ENCODE results near the gene CDS2. TPM values are rescaled to one million over a fixed set of nuclear protein-coding genes. Genes with fewer than 3 reads are reported as not detected.

Gene CDS2
- total RNA-seq, 1 donor from 2014 or later, result 23.4 TPM

DNA sequence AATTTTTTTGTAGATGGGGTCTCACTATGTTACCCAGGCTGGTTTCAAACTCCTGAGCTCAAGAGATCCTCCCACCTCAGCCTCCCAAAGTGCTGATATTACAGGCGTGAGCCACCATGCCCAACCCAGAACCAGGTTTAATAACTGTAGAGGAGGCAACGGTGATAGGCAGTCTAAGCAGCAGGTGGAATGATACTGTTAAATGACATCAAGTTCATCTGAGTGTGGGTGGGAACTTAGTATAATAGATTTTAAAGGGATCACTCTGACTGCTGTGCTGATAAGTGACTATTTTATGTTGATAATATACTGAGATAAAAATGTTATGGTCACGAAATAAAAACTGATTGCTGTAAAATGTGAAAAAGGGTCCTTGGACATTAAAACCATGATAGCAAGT lies 38.1 kb upstream of the CDS2 start:
- no peak for TF ChIP-seq CTCF (IDR thresholded peaks at IDR 0.05; ENCODE audit: insufficient read depth, low read length, severe bottlenecking)
- DNase-seq (ENCODE audit: low read depth) (no peak), FAIRE-seq (no peak)
- no peaks in the 10 kb centered on the region for H3K36me3 ChIP-seq (ENCODE audit: control insufficient read depth, insufficient read depth, low read length)
- H3K4me3 ChIP-seq (ENCODE audit: low read depth, low read length), result no peak overlapping the region
- H3K27me3 ChIP-seq (ENCODE audit: control insufficient read depth, insufficient read depth, low read length), result no peaks in the 10 kb centered on the region

DNA sequence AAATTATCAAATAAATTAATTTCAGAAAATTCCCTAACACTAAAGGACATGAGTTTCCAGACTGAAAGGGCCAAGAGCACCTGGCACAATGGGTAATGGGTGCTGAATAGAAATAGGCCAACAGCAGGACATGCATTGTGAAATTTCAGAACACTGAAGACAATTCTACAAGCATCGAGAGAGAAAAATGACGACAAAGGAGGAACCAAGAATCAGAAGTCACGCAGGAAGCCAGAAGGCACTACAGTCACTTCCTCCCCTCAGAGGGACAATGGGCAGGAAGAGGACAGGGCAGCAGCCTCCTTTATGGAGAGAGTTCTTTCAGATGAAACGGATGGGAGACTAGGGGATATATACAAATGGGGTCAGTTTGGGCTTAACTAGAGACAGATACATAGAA lies 36.6 kb upstream of the CDS2 start:
- TF ChIP-seq CTCF (IDR thresholded peaks at IDR 0.05; ENCODE audit: insufficient read depth, low read length, severe bottlenecking), result no peak
- DNase-seq (ENCODE audit: low read depth) (no peak), FAIRE-seq (no peak)
- Histone ChIP-seq H3K36me3 (ENCODE audit: control insufficient read depth, insufficient read depth, low read length) (no peaks in the 10 kb centered on the region), H3K4me3 (ENCODE audit: low read depth, low read length) (no peak overlapping the region), H3K27me3 (ENCODE audit: control insufficient read depth, insufficient read depth, low read length) (no peaks in the 10 kb centered on the region)

DNA sequence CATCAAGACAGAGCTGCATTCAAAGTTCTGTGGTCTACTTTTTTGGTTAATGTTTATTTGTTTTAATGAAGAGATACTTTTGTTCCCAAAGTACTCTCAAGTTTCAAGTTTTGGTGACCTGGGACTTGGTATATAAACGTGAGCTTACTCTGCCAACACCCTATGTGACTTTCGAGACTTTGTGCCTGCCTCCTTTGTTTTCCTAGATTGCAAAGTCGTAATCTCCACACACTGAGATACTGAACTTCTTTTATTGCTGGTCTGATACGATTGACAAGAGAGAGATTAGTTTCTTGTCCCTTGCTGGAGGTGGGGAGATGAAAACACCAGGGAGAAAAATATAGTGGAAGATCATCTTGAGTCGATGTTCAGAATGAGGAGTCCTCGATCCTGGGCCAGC lies 34.9 kb upstream of the CDS2 start:
- Histone ChIP-seq H3K4me3 (ENCODE audit: low read depth, low read length) (no peak overlapping the region), H3K27me3 (ENCODE audit: control insufficient read depth, insufficient read depth, low read length) (no peaks in the 10 kb centered on the region), H3K36me3 (ENCODE audit: control insufficient read depth, insufficient read depth, low read length) (no peaks in the 10 kb centered on the region)
- DNase-seq (ENCODE audit: low read depth) (no peak), FAIRE-seq (no peak)
- no peak for TF ChIP-seq CTCF (IDR thresholded peaks at IDR 0.05; ENCODE audit: insufficient read depth, low read length, severe bottlenecking)

DNA sequence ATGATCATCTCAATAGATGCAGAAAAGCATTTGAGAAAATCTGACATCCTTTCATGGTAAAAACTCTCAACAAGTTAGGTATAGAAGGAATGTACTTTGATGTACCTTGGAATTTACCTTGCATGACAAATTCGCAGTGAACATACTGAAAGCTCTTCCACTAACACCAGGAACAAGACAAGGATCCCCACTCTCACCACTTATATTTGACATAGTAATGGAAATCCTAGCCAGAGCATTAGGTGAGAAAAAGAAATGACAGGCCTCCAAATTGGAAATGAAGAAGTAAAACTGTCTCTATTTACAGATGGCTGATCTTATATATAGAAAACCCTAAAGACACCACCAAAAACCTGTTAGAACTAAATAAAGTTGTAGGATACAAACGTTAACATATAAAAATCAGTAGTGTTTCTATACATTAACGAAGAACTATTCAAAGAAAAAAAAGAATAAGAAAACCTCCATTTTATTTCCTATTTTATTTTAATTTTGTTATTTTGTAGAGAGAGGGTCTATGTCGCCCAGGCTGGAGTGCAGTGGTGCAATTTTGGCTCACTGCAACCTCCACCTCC lies 34.0 kb upstream of the CDS2 start:
- no peak for FAIRE-seq
- Histone ChIP-seq H3K27me3 (ENCODE audit: control insufficient read depth, insufficient read depth, low read length) (no peaks in the 10 kb centered on the region), H3K4me3 (ENCODE audit: low read depth, low read length) (no peak overlapping the region), H3K36me3 (ENCODE audit: control insufficient read depth, insufficient read depth, low read length) (no peaks in the 10 kb centered on the region)
- no peak for TF ChIP-seq CTCF (IDR thresholded peaks at IDR 0.05; ENCODE audit: insufficient read depth, low read length, severe bottlenecking)
- no peak for DNase-seq (ENCODE audit: low read depth)

DNA sequence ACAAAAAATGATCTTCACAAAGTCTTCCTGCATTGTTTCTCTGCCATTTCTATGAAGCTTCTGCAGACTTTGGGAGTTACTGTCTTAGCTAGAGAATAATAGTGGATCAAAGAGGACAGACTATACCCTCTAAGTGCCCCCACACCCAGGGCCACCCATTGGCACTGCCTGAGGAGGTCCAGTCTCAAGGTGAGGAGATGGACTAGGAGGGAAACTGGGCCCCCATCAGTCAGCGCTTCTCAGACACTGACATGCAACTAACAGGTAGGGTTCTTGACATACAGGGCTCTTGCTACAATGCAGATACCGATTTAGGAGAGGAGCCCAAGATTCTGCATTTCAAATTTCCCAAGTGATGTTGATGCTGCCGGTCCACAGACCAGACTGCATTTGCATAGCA lies 31.4 kb upstream of the CDS2 start:
- Histone ChIP-seq H3K4me3 (ENCODE audit: low read depth, low read length) (no peak overlapping the region), H3K27me3 (ENCODE audit: control insufficient read depth, insufficient read depth, low read length) (no peaks in the 10 kb centered on the region), H3K36me3 (ENCODE audit: control insufficient read depth, insufficient read depth, low read length) (peaks cover 1% of the 10 kb centered on the region)
- no peak for FAIRE-seq
- no peak for TF ChIP-seq CTCF (IDR thresholded peaks at IDR 0.05; ENCODE audit: insufficient read depth, low read length, severe bottlenecking)
- DNase-seq (ENCODE audit: low read depth), result no peak

GRCh38 chr20:5095931-5096330 lies 30.9 kb upstream of the CDS2 start:
- no peak for TF ChIP-seq CTCF (IDR thresholded peaks at IDR 0.05; ENCODE audit: insufficient read depth, low read length, severe bottlenecking)
- no peak for FAIRE-seq
- Histone ChIP-seq H3K27me3 (ENCODE audit: control insufficient read depth, insufficient read depth, low read length) (no peaks in the 10 kb centered on the region), H3K36me3 (ENCODE audit: control insufficient read depth, insufficient read depth, low read length) (peaks cover 1% of the 10 kb centered on the region), H3K4me3 (ENCODE audit: low read depth, low read length) (no peak overlapping the region)
- no peak for DNase-seq (ENCODE audit: low read depth)
